ENCODE data around the gene DUSP8.
"Not testable (repeated sequence)": the region's sequence is repeated elsewhere in the genome, so short reads cannot be mapped to it uniquely, and the experiment has no call there.

The DUSP8 gene

GRCh38 chr11:1600626-1601025 is 28.6 kb upstream of the DUSP8 start:
- no peaks in the 10 kb centered on the region for H3K36me3 ChIP-seq (ENCODE audit: insufficient read depth, low read length)
- H3K79me2 ChIP-seq (ENCODE audit: insufficient read depth, low read length) = no peaks in the 10 kb centered on the region
- no peaks in the 10 kb centered on the region for H3K9me3 ChIP-seq (ENCODE audit: insufficient read depth, low read depth, low read length)
- no peak overlapping the region for H3K9ac ChIP-seq (ENCODE audit: low read depth, low read length, poor library complexity, severe bottlenecking)
- no peak overlapping the region for H2AFZ ChIP-seq (ENCODE audit: low read length)
- TF ChIP-seq CTCF (conservative IDR thresholded peaks at IDR 0.05; ENCODE audit: low read length) (no peak), EZH2phosphoT487 (IDR thresholded peaks at IDR 0.05; ENCODE audit: borderline replicate concordance) (no peak)
- no peaks in the 10 kb centered on the region for H3K4me1 ChIP-seq (ENCODE audit: insufficient read depth, low read length, poor library complexity, severe bottlenecking)
- H3F3A ChIP-seq (ENCODE audit: low read depth) = no peaks in the 10 kb centered on the region
- no peaks in the 10 kb centered on the region for H3K9me2 ChIP-seq (replicated peaks; ENCODE audit: low read depth, low read length)
- no peak overlapping the region for H3K4me2 ChIP-seq (ENCODE audit: low read depth, low read length, poor library complexity, severe bottlenecking)
- H3K4me3 ChIP-seq (ENCODE audit: low read length, poor library complexity, severe bottlenecking) = no peak overlapping the region
- H4K20me1 ChIP-seq (ENCODE audit: insufficient read depth, low read length, poor library complexity, severe bottlenecking) = no peaks in the 10 kb centered on the region
- no peaks in the 10 kb centered on the region for H3K27me3 ChIP-seq (ENCODE audit: insufficient read depth, low read length, poor library complexity, severe bottlenecking)

- Histone ChIP-seq H3K9ac (ENCODE audit: low read depth, low read length, poor library complexity, severe bottlenecking) (no peak overlapping the region), H3K9me3 (ENCODE audit: insufficient read depth, low read depth, low read length) (no peaks in the 10 kb centered on the region), H2AFZ (ENCODE audit: low read length) (no peak overlapping the region), H3K4me3 (ENCODE audit: low read length, poor library complexity, severe bottlenecking) (no peak overlapping the region), H3K9me2 (replicated peaks; ENCODE audit: low read depth, low read length) (no peaks in the 10 kb centered on the region), H3K4me2 (ENCODE audit: low read depth, low read length, poor library complexity, severe bottlenecking) (no peak overlapping the region), H4K20me1 (ENCODE audit: insufficient read depth, low read length, poor library complexity, severe bottlenecking) (no peaks in the 10 kb centered on the region), H3K36me3 (ENCODE audit: insufficient read depth, low read length) (no peaks in the 10 kb centered on the region), H3F3A (ENCODE audit: low read depth) (no peaks in the 10 kb centered on the region), H3K27me3 (ENCODE audit: insufficient read depth, low read length, poor library complexity, severe bottlenecking) (no peaks in the 10 kb centered on the region), H3K4me1 (ENCODE audit: insufficient read depth, low read length, poor library complexity, severe bottlenecking) (no peaks in the 10 kb centered on the region), H3K79me2 (ENCODE audit: insufficient read depth, low read length) (no peaks in the 10 kb centered on the region)
- no peak for TF ChIP-seq CTCF (conservative IDR thresholded peaks at IDR 0.05; ENCODE audit: low read length)
- TF ChIP-seq EZH2phosphoT487 (IDR thresholded peaks at IDR 0.05; ENCODE audit: borderline replicate concordance) = no peak
These were observed 26.7 kb upstream of the DUSP8 start for GRCh38 chr11:1598816-1599215.

GRCh38 chr11:1598406-1598805 is 26.3 kb upstream of the DUSP8 start:
- H3K9me2 ChIP-seq (replicated peaks; ENCODE audit: low read depth, low read length); H3K9ac ChIP-seq (ENCODE audit: low read depth, low read length, poor library complexity, severe bottlenecking); H3K36me3 ChIP-seq (ENCODE audit: insufficient read depth, low read length); H2AFZ ChIP-seq (ENCODE audit: low read length); H3F3A ChIP-seq (ENCODE audit: low read depth); H3K4me2 ChIP-seq (ENCODE audit: low read depth, low read length, poor library complexity, severe bottlenecking); H3K9me3 ChIP-seq (ENCODE audit: insufficient read depth, low read depth, low read length); H3K4me3 ChIP-seq (ENCODE audit: low read length, poor library complexity, severe bottlenecking); H3K79me2 ChIP-seq (ENCODE audit: insufficient read depth, low read length); H4K20me1 ChIP-seq (ENCODE audit: insufficient read depth, low read length, poor library complexity, severe bottlenecking); H3K4me1 ChIP-seq (ENCODE audit: insufficient read depth, low read length, poor library complexity, severe bottlenecking); H3K27me3 ChIP-seq (ENCODE audit: insufficient read depth, low read length, poor library complexity, severe bottlenecking): not testable (repeated sequence)

GRCh38 chr11:1597994-1598380 is 25.9 kb upstream of the DUSP8 start, which contains the start of gene KRTAP5-2:
KRTAP5-2 (minus strand) TSS chr11:1598294; CDS start chr11:1598250, 44 bp downstream.
- H3K9me3 ChIP-seq (ENCODE audit: insufficient read depth, low read depth, low read length) = no peaks in the 10 kb centered on the region
- H3K36me3 ChIP-seq (ENCODE audit: insufficient read depth, low read length) = no peaks in the 10 kb centered on the region
- TF ChIP-seq EZH2phosphoT487 (IDR thresholded peaks at IDR 0.05; ENCODE audit: borderline replicate concordance) = no peak
- no peak for TF ChIP-seq CTCF (conservative IDR thresholded peaks at IDR 0.05; ENCODE audit: low read length)
- H3F3A ChIP-seq (ENCODE audit: low read depth) = no peaks in the 10 kb centered on the region
- H3K9me2 ChIP-seq (replicated peaks; ENCODE audit: low read depth, low read length) = no peaks in the 10 kb centered on the region
- H3K4me2 ChIP-seq (ENCODE audit: low read depth, low read length, poor library complexity, severe bottlenecking) = no peak within 1 kb of the TSS
- H3K27me3 ChIP-seq (ENCODE audit: insufficient read depth, low read length, poor library complexity, severe bottlenecking) = no peaks in the 10 kb centered on the region
- H3K4me1 ChIP-seq (ENCODE audit: insufficient read depth, low read length, poor library complexity, severe bottlenecking) = no peaks in the 10 kb centered on the region
- no peaks in the 10 kb centered on the region for H4K20me1 ChIP-seq (ENCODE audit: insufficient read depth, low read length, poor library complexity, severe bottlenecking)
- H3K79me2 ChIP-seq (ENCODE audit: insufficient read depth, low read length) = no peaks in the 10 kb centered on the region
- H3K9ac ChIP-seq (ENCODE audit: low read depth, low read length, poor library complexity, severe bottlenecking) = no peak within 1 kb of the TSS
- H3K4me3 ChIP-seq (ENCODE audit: low read length, poor library complexity, severe bottlenecking) = no peak within 1 kb of the TSS
- H2AFZ ChIP-seq (ENCODE audit: low read length) = no peak within 1 kb of the TSS
